H1 (cell line): ENCODE data around the gene SLC25A5. TPM values are rescaled to one million over a fixed set of nuclear protein-coding genes. Genes with fewer than 3 reads are reported as not detected.

Experiments used
- CTCF ChIA-PET: fragments of 300-600 bp; sonication (Branson Sonifier 250); formaldehyde crosslinking; loops from one replicate; lab custom pipeline; 2021; ENCODE audit not compliant: partially characterized antibody; lab: Charles Lee
- POLR2A ChIA-PET: fragments of 300-600 bp; sonication (Branson Sonifier 250); formaldehyde crosslinking; loops from one replicate; lab custom pipeline; 2021; ENCODE audit warnings: inconsistent platforms; ENCODE audit not compliant: partially characterized antibody; lab: Charles Lee
- DNase-seq, 2 experiments: peaks; one replicate each; pipeline versions ENCODE4 v3.0.0 to v3.0.0-alpha.2; 2010 to 2022; ENCODE audit warnings: low spot score in 2 of 2, low read depth in 1 of 2, mixed read lengths in 1 of 2
- FAIRE-seq: peaks from 2 replicates; lab custom pipeline; 2011; peaks lifted over from hg19 to GRCh38; lab: Jason Lieb, UNC
- H2AFZ ChIP-seq: 2 replicates; pipeline ENCODE4 v1.8.1; 2012; ENCODE audit warnings: low read length, inconsistent platforms
- H2AK5ac ChIP-seq: 2 replicates; pipeline ENCODE4 v1.6.1; 2013; ENCODE audit warnings: low read depth, low read length
- H2BK120ac ChIP-seq: replicated peaks from 2 replicates; pipeline ENCODE3; 2013; ENCODE audit warnings: low read depth, low read length, inconsistent platforms
- H2BK12ac ChIP-seq: 2 replicates; pipeline ENCODE4 v1.6.1; 2013; ENCODE audit warnings: low read depth, low read length
- H2BK15ac ChIP-seq: 2 replicates; pipeline ENCODE4 v1.6.1; 2013; ENCODE audit warnings: low read length
- H2BK20ac ChIP-seq: 2 replicates; pipeline ENCODE4 v1.6.1; 2013; ENCODE audit warnings: low read length
- H2BK5ac ChIP-seq: 2 replicates; pipeline ENCODE4 v1.6.1; 2013; ENCODE audit warnings: low read depth, low read length
- H3K14ac ChIP-seq: 2 replicates; pipeline ENCODE4 v1.6.1; 2013; ENCODE audit warnings: inconsistent platforms; ENCODE audit not compliant: insufficient read length
- H3K18ac ChIP-seq: 2 replicates; pipeline ENCODE4 v1.6.1; 2013; ENCODE audit warnings: low read length; ENCODE audit errors: extremely low read depth
- H3K23ac ChIP-seq: 2 replicates; pipeline ENCODE4 v1.6.1; 2013; ENCODE audit warnings: inconsistent platforms; ENCODE audit not compliant: insufficient read length
- H3K23me2 ChIP-seq: 2 replicates; pipeline ENCODE4 v1.6.1; 2013; ENCODE audit warnings: low read depth, low read length
- H3K27ac ChIP-seq: 2 replicates; pipeline ENCODE4 v1.6.1; 2011; ENCODE audit warnings: low read depth, low read length, inconsistent platforms
- H3K27me3 ChIP-seq, 4 experiments: replicated peaks in 1 of 4; 1 replicate in 1 of 4; 2 replicates in 3 of 4; pipeline versions ENCODE4 v1.6.1 to v1.8.1; 2011 to 2013; ENCODE audit warnings: low read length in 3 of 4, mild to moderate bottlenecking in 3 of 4, inconsistent platforms in 2 of 4, mixed read lengths in 2 of 4, moderate library complexity in 1 of 4; ENCODE audit not compliant: control insufficient read depth in 3 of 4, insufficient read depth in 3 of 4; ENCODE audit errors: extremely low read depth in 1 of 4
- H3K36me3 ChIP-seq, 4 experiments: 2 replicates each; pipeline versions ENCODE4 v1.6.1 to v1.8.1; 2011 to 2013; ENCODE audit warnings: mild to moderate bottlenecking in 4 of 4, low read length in 3 of 4, moderate library complexity in 2 of 4, control low read depth in 1 of 4, inconsistent platforms in 1 of 4; ENCODE audit not compliant: insufficient read depth in 4 of 4, control insufficient read depth in 2 of 4
- H3K4ac ChIP-seq: replicated peaks from 2 replicates; pipeline ENCODE3; 2013; ENCODE audit warnings: low read length, low read depth, mixed read lengths, inconsistent platforms; ENCODE audit not compliant: insufficient read length
- H3K4me1 ChIP-seq, 4 experiments: replicated peaks in 1 of 4; 1 replicate in 1 of 4; 2 replicates in 3 of 4; pipeline versions ENCODE4 v1.6.1 to v1.8.1; 2011 to 2013; ENCODE audit warnings: low read length in 3 of 4, inconsistent platforms in 2 of 4, mixed read lengths in 1 of 4; ENCODE audit not compliant: insufficient read depth in 4 of 4, control insufficient read depth in 3 of 4
- H3K4me2 ChIP-seq, 2 experiments: 2 replicates each; pipeline versions ENCODE4 v1.6.1 to v1.8.1; 2011 to 2013; ENCODE audit warnings: low read depth in 2 of 2, low read length in 2 of 2, control low read depth in 1 of 2, inconsistent platforms in 1 of 2, mild to moderate bottlenecking in 1 of 2; ENCODE audit not compliant: insufficient read depth in 1 of 2
- H3K4me3 ChIP-seq, 4 experiments: fragments of 200-600, 300-600 bp in 1 of 4; sonication (generic), shearing (Covaris generic), sonication (Bioruptor Twin) in 1 of 4; 2 replicates each; pipeline versions ENCODE4 v1.5.1 to v1.8.1; 2011 to 2016; ENCODE audit warnings: low read length in 4 of 4, low read depth in 3 of 4, control low read depth in 2 of 4, inconsistent platforms in 2 of 4, mild to moderate bottlenecking in 2 of 4, mixed read lengths in 1 of 4, moderate library complexity in 1 of 4; ENCODE audit not compliant: insufficient read depth in 2 of 4; ENCODE audit errors: extremely low read depth in 1 of 4
- H3K56ac ChIP-seq: replicated peaks from 2 replicates; pipeline ENCODE3; 2013; ENCODE audit warnings: low read depth, mild to moderate bottlenecking, mixed read lengths, low read length, inconsistent platforms; ENCODE audit not compliant: insufficient read length
- H3K79me1 ChIP-seq: 2 replicates; pipeline ENCODE4 v1.6.1; 2013; ENCODE audit warnings: low read depth, low read length, control low read depth
- H3K79me2 ChIP-seq, 2 experiments: 2 replicates each; pipeline versions ENCODE4 v1.6.1 to v1.8.1; 2012 to 2013; ENCODE audit warnings: low read length in 2 of 2, mild to moderate bottlenecking in 2 of 2, inconsistent platforms in 1 of 2; ENCODE audit not compliant: insufficient read depth in 2 of 2, control insufficient read depth in 1 of 2
- H3K9ac ChIP-seq, 4 experiments: replicated peaks in 1 of 4; 1 replicate in 1 of 4; 2 replicates in 3 of 4; pipeline versions ENCODE4 v1.6.1 to v1.8.1; 2011 to 2013; ENCODE audit warnings: low read depth in 3 of 4, low read length in 3 of 4, control low read depth in 2 of 4, mild to moderate bottlenecking in 2 of 4, moderate library complexity in 2 of 4, inconsistent platforms in 1 of 4; ENCODE audit errors: extremely low read depth in 1 of 4
- H3K9me3 ChIP-seq, 2 experiments: 2 replicates each; pipeline versions ENCODE4 v1.6.1 to v1.8.1; 2012 to 2013; ENCODE audit warnings: mild to moderate bottlenecking in 2 of 2, moderate library complexity in 2 of 2, control low read depth in 1 of 2, inconsistent platforms in 1 of 2, low read depth in 1 of 2, low read length in 1 of 2, mixed read lengths in 1 of 2; ENCODE audit not compliant: insufficient read depth in 2 of 2
- H4K20me1 ChIP-seq, 2 experiments: replicated peaks in 1 of 2; 2 replicates each; pipeline versions ENCODE3 to v1.8.1; 2011 to 2013; ENCODE audit warnings: inconsistent platforms in 2 of 2, low read length in 2 of 2, mild to moderate bottlenecking in 1 of 2; ENCODE audit not compliant: insufficient read depth in 2 of 2, control insufficient read depth in 1 of 2
- H4K5ac ChIP-seq: 2 replicates; pipeline ENCODE4 v1.6.1; 2013; ENCODE audit warnings: low read length, low read depth, mixed read lengths, inconsistent platforms; ENCODE audit not compliant: insufficient read length
- H4K8ac ChIP-seq: 2 replicates; pipeline ENCODE4 v1.8.0; 2013; ENCODE audit warnings: mild to moderate bottlenecking, moderate library complexity, low read length, inconsistent platforms; ENCODE audit not compliant: insufficient read depth; ENCODE audit errors: extremely low read depth
- H4K91ac ChIP-seq: replicated peaks from 2 replicates; pipeline ENCODE3; 2013; ENCODE audit warnings: low read length, mixed read lengths, inconsistent platforms; ENCODE audit not compliant: insufficient read length
- CTBP2 ChIP-seq: IDR thresholded peaks from 2 replicates; pipeline ENCODE4 v1.7.0; 2011; ENCODE audit warnings: borderline replicate concordance, mild to moderate bottlenecking, moderate library complexity, mixed read lengths, low read length; ENCODE audit not compliant: insufficient read depth, insufficient read length
- PHF8 ChIP-seq: fragments of 200-600 bp; sonication (generic); conservative IDR thresholded peaks from 2 replicates; pipeline ENCODE4 v1.7.1; 2012; ENCODE audit warnings: low read depth, mild to moderate bottlenecking, inconsistent platforms, low read length, moderate library complexity
- RAD21 ChIP-seq, 2 experiments: IDR thresholded peaks in 1 of 2; conservative IDR thresholded peaks in 1 of 2; 2 replicates each; pipeline ENCODE4 v1.6.1; 2011; ENCODE audit warnings: low read depth in 2 of 2, low read length in 2 of 2, improper control_type of control experiment in 1 of 2, inconsistent platforms in 1 of 2, mild to moderate bottlenecking in 1 of 2, moderate library complexity in 1 of 2
- RBBP5 ChIP-seq: IDR thresholded peaks from 2 replicates; pipeline ENCODE4 v1.7.1; 2012; ENCODE audit warnings: low read depth, mild to moderate bottlenecking, inconsistent platforms, low read length, moderate library complexity, borderline replicate concordance
- RNF2 ChIP-seq: fragments of 200-900, 300-1000 bp; sonication (generic); IDR thresholded peaks from 2 replicates; pipeline ENCODE4 v1.7.1; 2016; ENCODE audit warnings: borderline replicate concordance, low read depth, mild to moderate bottlenecking, antibody characterized with exemption, low read length; ENCODE audit not compliant: poor library complexity, severe bottlenecking; ENCODE audit errors: missing control alignments
- SAP30 ChIP-seq: fragments of 300-600 bp; sonication (generic); IDR thresholded peaks from 2 replicates; pipeline ENCODE4 v1.7.1; 2012; ENCODE audit warnings: low read length, moderate library complexity, mild to moderate bottlenecking, inconsistent platforms; ENCODE audit not compliant: insufficient read depth, insufficient replicate concordance
- SRF ChIP-seq: IDR thresholded peaks from 2 replicates; pipeline ENCODE4 v1.6.1; 2011; ENCODE audit warnings: mild to moderate bottlenecking, low read depth, low read length, moderate library complexity
- SUZ12 ChIP-seq: fragments of 200-600 bp; sonication (generic); IDR thresholded peaks from 2 replicates; pipeline ENCODE4 v1.6.1; 2012; ENCODE audit warnings: mild to moderate bottlenecking, inconsistent platforms, low read length, moderate library complexity, mixed read lengths
- TAF7 ChIP-seq: optimal IDR thresholded peaks from 2 replicates; pipeline ENCODE3; 2011; ENCODE audit warnings: low read depth, mild to moderate bottlenecking, inconsistent platforms, low read length, moderate library complexity, borderline replicate concordance
- WGBS, 2 experiments: shearing (Covaris generic) in 1 of 2; methylation state at CpG; one replicate each; pipeline versions ENCODE4 v1.1.6 to v1.1.7; 2013 to 2015; ENCODE audit warnings: low lambda C conversion rate in 2 of 2, mixed read lengths in 2 of 2, inconsistent platforms in 1 of 2, low coverage in 1 of 2, missing lambda C conversion rate in 1 of 2; ENCODE audit not compliant: insufficient replicate concordance in 2 of 2, insufficient coverage in 1 of 2, insufficient read length in 1 of 2; ENCODE audit errors: extremely low coverage in 1 of 2, missing lambda C conversion rate in 1 of 2; 5-methylcytosine and 5-hydroxymethylcytosine counted together
- polyA plus RNA-seq, 7 experiments: library from polyadenylated mRNA; depleted of rRNA in 3 of 7; stranded (reverse) in 5 of 7; unstranded in 2 of 7; fragments of >200 nt in 5 of 7; fragments of 200-250 nt in 2 of 7; gene quantifications; 1 replicate in 5 of 7; 2 replicates in 1 of 7; 4 replicates in 1 of 7; pipeline versions ENCODE4 v1.2.1 to v1.2.3, GENCODE V29; 2011 to 2013; ENCODE audit warnings: missing spikeins in 2 of 7, mixed read lengths in 2 of 7
- total RNA-seq: library from RNA; stranded (reverse); fragmentation: NEBNext Ultra II Directional; extraction: Animal tissue kit (Norgen Biotek cat#: 25700); gene quantifications from 2 replicates; pipeline ENCODE4 v1.2.1, GENCODE V29; 2021

The SLC25A5 gene
- total and polyA plus RNA-seq, 2 of the 8 experiments (the other 6 are each of a cell fraction or from before 2014, with no cell fraction given) = 512 to 727 TPM

DNA sequence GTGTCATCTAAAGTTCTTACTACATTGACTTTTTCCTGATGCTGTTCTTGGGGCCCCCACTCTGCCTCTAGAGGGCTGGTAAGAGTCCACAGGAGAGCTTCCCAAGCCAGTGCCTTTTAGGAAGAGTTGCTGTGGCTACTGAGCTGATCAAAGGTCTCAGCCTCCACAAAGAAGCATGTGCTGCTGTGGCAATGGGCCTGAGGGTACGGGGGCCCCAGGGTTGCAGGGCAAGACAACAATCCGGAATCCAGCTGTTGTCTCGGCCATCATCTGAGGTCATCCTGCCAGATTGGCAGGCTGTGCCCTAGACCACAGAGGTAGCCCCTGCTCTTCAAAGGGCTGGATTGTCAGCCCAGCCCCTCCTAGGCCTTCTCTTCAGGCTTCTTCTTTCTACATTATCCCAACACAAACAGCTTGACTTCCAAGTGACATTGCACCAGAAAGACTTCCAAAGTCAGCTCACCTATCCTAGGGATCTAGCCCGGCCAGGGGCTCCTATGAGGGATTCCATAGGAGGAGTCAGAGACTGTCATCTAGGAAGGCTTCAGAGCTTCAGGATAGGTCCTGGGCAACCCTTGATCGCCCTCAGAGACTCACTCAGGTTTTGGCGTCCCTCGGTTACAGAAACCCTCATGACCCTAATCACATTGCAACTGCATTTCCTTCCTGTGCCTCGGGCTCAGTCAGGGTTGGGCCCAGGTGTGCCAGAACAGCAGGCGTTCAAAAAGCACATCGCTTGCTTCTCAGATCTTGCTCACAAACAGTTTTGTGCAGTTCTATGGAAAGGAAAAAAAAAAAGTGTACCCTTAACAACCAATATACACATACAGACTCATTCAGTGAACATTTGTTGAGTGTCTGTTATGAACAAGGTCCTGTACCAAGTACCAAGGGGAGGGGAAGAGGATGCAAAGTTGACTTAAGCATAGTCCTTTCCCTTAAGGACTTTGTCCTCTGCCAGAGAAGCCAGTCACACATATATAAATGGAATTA, 27.8 kb downstream of the SLC25A5 start:
- DNase-seq (no peak), FAIRE-seq (no peak)
- no peak overlapping the region for H3K4me3 ChIP-seq
- H4K91ac ChIP-seq = no peak overlapping the region
- no peak overlapping the region for H3K56ac ChIP-seq
- CTCF ChIA-PET = interaction anchor here (0.9 to 3.3 kb wide), 6 partner anchors 7 to 234 kb away, joined by 3 to 11 read pairs (median 4); no protein-coding TSS in a partner anchor
- H3K36me3 ChIP-seq = no peaks in the 10 kb centered on the region
- no peak overlapping the region for H4K5ac ChIP-seq
- POLR2A ChIA-PET = interaction anchor here (1.1 kb wide), 1 partner anchor 78 kb away, joined by 4 read pairs; the partner anchor contains the start of gene UBE2A
- H2BK12ac ChIP-seq = no peak overlapping the region
- no peaks in the 10 kb centered on the region for H3K79me2 ChIP-seq
- WGBS, 2 experiments = 72% methylated on average over 9 of the region's 10 CpGs; no CpG with 5 or more reads in 1 of the 2 experiments
- TF ChIP-seq PHF8 (no peak), SRF (no peak), SUZ12 (no peak), RNF2 (no peak), TAF7 (no peak), CTBP2 (no peak), RBBP5 (no peak), SAP30 (no peak), RAD21 (IDR thresholded peaks at IDR 0.05 in 1 of 2, conservative IDR thresholded peaks at IDR 0.05 in 1 of 2; ENCODE audit: low read depth in 2 of 2, low read length in 2 of 2) (no peak)
- no peaks in the 10 kb centered on the region for H3K27me3 ChIP-seq
- no peak overlapping the region for H3K23ac ChIP-seq
- no peaks in the 10 kb centered on the region for H3K23me2 ChIP-seq
- no peak overlapping the region for H2BK120ac ChIP-seq
- no peak overlapping the region for H3K4me2 ChIP-seq
- no peaks in the 10 kb centered on the region for H3K79me1 ChIP-seq
- H3K9me3 ChIP-seq = no peaks in the 10 kb centered on the region
- H2AK5ac ChIP-seq = no peak overlapping the region
- no peaks in the 10 kb centered on the region for H3K4me1 ChIP-seq
- H2BK15ac ChIP-seq = no peak overlapping the region
- H3K9ac ChIP-seq = no peak overlapping the region
- H3K14ac ChIP-seq = no peak overlapping the region
- H3K4ac ChIP-seq = no peak overlapping the region
- no peak overlapping the region for H4K8ac ChIP-seq
- no peaks in the 10 kb centered on the region for H4K20me1 ChIP-seq
- no peak overlapping the region for H2BK20ac ChIP-seq
- H3K18ac ChIP-seq = no peak overlapping the region
- no peak overlapping the region for H3K27ac ChIP-seq
- H2BK5ac ChIP-seq = no peak overlapping the region
- H2AFZ ChIP-seq = no peak overlapping the region
